ENCODE results near the gene PRKCE.
A peak's percentile ranks its signal among the peaks of the same experiment; 100 is the strongest.

Gene PRKCE

GRCh38 chr2:45728458-45728942 is 77.0 kb downstream of the PRKCE start:
- H3K4me3 ChIP-seq (ENCODE audit: low read depth, low read length) = no peak overlapping the region
- H3K36me3 ChIP-seq = peaks cover 7% of the 10 kb centered on the region; the same call in 1 of the 2 replicates
- no peaks in the 10 kb centered on the region; the same call in 1 of the 2 replicates for H3K9me3 ChIP-seq
- H3K27me3 ChIP-seq = no peaks in the 10 kb centered on the region
- TF ChIP-seq, protein P1, sequence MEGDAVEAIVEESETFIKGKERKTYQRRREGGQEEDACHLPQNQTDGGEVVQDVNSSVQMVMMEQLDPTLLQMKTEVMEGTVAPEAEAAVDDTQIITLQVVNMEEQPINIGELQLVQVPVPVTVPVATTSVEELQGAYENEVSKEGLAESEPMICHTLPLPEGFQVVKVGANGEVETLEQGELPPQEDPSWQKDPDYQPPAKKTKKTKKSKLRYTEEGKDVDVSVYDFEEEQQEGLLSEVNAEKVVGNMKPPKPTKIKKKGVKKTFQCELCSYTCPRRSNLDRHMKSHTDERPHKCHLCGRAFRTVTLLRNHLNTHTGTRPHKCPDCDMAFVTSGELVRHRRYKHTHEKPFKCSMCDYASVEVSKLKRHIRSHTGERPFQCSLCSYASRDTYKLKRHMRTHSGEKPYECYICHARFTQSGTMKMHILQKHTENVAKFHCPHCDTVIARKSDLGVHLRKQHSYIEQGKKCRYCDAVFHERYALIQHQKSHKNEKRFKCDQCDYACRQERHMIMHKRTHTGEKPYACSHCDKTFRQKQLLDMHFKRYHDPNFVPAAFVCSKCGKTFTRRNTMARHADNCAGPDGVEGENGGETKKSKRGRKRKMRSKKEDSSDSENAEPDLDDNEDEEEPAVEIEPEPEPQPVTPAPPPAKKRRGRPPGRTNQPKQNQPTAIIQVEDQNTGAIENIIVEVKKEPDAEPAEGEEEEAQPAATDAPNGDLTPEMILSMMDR (IDR thresholded peaks at IDR 0.05; ENCODE audit: low read depth, low read length) = no peak
- DNase-seq = no peak
- H3K4me1 ChIP-seq = no peaks in the 10 kb centered on the region; the same call in 1 of the 2 replicates

DNA sequence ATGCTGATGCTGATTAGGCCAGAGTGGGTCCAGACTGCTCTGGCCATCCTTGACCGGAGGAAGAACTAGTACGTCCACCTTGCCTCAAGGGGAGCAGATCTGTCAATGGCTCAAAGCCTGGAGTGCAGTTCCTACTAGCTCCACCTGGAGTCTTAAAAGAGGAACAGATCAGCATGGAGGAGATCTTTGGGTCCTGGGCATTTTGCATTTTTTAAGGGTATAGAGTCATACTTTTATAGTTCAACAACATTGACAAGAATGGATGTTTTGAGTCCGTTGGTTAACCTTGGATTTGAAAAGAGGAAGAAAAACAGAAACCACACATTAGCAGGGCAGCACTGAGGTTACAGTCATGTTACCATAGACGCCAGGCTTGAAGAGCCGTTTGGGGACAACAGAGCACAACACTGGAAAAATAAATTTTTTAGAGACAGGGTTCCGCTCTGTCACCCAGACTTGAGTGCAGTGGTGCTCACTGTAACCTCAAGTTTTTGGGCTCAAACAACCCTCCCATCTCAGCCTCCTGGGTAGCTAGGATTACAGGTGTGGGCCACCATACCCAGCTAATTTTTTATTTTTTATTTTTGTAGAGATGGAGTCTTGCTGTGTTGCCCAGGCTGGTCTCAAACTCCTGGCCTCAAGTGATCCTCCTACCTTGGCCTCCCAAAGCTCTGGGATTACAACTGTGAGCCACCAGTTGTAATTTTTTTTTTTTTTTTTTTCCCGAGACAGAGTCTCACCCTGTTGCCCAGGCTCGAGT is 78.5 kb downstream of the PRKCE start:
- no peaks in the 10 kb centered on the region for H3K27me3 ChIP-seq
- peaks cover 4% of the 10 kb centered on the region; the same call in 1 of the 2 replicates for H3K36me3 ChIP-seq
- no peaks in the 10 kb centered on the region for H3K4me1 ChIP-seq
- no peak for DNase-seq
- TF ChIP-seq, protein P1 (IDR thresholded peaks at IDR 0.05; ENCODE audit: low read depth, low read length) = peak; percentile 48
- no peak overlapping the region for H3K4me3 ChIP-seq (ENCODE audit: low read depth, low read length)
- H3K9me3 ChIP-seq = no peaks in the 10 kb centered on the region; the same call in 1 of the 2 replicates

DNA sequence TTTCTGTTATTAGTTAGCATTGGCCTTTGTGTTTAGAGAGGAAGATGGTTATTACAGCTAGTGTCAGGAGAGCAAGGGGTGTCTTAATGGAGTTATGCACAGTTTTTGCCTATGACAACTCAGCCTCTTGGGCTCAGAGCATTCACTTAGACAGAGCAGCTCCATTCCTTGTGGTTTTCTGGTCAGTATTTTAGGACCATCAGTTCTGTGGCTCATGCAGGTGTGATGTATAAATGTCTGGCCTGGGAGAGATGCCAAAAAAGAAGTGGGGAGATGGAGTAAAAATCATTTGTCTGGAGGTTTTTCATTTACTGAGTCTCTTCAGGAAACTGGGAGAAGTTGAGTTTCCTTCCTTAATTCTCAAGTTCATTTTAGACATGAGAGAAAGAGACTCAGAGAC is 79.7 kb downstream of the PRKCE start:
- Histone ChIP-seq H3K4me1 (no peaks in the 10 kb centered on the region; the same call in 1 of the 2 replicates), H3K4me3 (ENCODE audit: low read depth, low read length) (no peak overlapping the region), H3K27me3 (no peaks in the 10 kb centered on the region), H3K9me3 (no peaks in the 10 kb centered on the region; the same call in 1 of the 2 replicates), H3K36me3 (0 out of 2 replicates have a peak, but pooled peaks cover 3% of the 10 kb centered on the region)
- TF ChIP-seq, protein P1 (IDR thresholded peaks at IDR 0.05; ENCODE audit: low read depth, low read length) = no peak
- no peak for DNase-seq

DNA sequence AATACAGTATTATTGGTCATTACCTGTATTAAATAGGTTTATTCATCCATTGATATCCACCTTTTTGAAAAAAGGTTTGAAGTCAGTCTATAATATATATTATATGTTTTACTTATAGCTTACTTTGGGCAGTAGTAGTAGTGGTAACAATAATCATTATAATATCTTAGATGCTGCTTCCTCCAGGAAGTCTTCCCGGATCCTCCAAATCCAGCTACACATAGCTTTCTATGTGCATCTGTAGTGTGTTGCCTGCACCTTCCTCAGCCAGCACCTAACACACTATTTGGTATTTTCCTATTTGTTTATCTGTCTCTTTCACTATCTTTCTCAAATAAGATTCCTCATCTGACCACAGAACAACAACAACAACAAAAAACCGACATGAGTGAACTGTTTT is 81.0 kb downstream of the PRKCE start:
- H3K36me3 ChIP-seq = 0 out of 2 replicates have a peak, but pooled peaks cover 3% of the 10 kb centered on the region
- H3K4me3 ChIP-seq (ENCODE audit: low read depth, low read length) = no peak overlapping the region
- H3K4me1 ChIP-seq = no peaks in the 10 kb centered on the region; the same call in 1 of the 2 replicates
- no peak for DNase-seq
- TF ChIP-seq, protein P1 (IDR thresholded peaks at IDR 0.05; ENCODE audit: low read depth, low read length) = no peak
- no peaks in the 10 kb centered on the region; the same call in 1 of the 2 replicates for H3K9me3 ChIP-seq
- no peaks in the 10 kb centered on the region for H3K27me3 ChIP-seq

DNA sequence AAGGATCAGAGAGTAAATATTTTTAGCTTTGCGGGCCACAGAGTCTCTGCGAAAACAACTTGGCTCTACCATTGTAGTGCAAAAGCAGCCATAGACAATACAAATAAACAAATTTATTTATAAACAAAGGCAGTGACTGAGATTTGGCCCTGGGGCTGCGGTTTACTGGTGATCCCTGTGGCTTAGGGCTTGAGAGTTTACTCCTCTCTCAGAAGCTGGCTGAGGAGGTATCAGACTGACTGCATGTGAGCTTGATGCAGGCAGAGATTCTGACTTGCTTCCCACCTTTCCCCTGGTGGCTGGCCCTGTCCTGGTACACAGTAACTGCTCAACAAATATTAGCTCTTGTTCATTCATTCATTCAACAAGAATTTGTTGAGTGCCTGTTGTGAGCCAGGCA is 81.5 kb downstream of the PRKCE start:
- 0 out of 2 replicates have a peak, but pooled peaks cover 3% of the 10 kb centered on the region for H3K36me3 ChIP-seq
- H3K4me3 ChIP-seq (ENCODE audit: low read depth, low read length) = no peak overlapping the region
- H3K9me3 ChIP-seq = no peaks in the 10 kb centered on the region; the same call in 1 of the 2 replicates
- TF ChIP-seq, protein P1 (IDR thresholded peaks at IDR 0.05; ENCODE audit: low read depth, low read length) = no peak
- DNase-seq = no peak
- H3K4me1 ChIP-seq = no peaks in the 10 kb centered on the region; the same call in 1 of the 2 replicates
- no peaks in the 10 kb centered on the region for H3K27me3 ChIP-seq

DNA sequence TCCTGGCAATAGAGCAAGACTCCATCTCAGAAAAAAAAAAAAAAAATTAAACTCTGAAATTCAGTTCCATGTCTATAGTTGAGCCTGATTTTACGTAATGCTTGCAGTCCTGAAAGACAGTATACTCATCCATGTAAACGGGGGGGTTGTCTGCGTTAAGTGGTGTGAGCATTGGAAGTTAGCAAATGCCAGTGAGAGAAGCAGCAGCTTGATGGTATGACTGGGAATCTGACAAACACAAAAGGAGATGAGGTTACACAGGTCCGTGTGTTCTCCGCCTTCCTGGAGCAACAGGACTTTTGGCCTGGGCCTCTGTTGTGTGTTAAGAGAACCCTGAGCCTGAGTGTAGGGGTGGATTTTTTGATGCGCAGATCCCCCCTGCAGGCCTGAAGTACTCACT is 82.9 kb downstream of the PRKCE start:
- peaks cover 7% of the 10 kb centered on the region for H3K4me1 ChIP-seq
- no peaks in the 10 kb centered on the region; the same call in 1 of the 2 replicates for H3K9me3 ChIP-seq
- H3K36me3 ChIP-seq = 0 out of 2 replicates have a peak, but pooled peaks cover 3% of the 10 kb centered on the region
- H3K27me3 ChIP-seq = no peaks in the 10 kb centered on the region
- H3K4me3 ChIP-seq (ENCODE audit: low read depth, low read length) = no peak overlapping the region
- no peak for DNase-seq
- TF ChIP-seq, protein P1 (IDR thresholded peaks at IDR 0.05; ENCODE audit: low read depth, low read length) = no peak

All from BE2C (cell line).